ENCODE data around the gene PRDM12.
"Not testable (repeated sequence)": the region's sequence is repeated elsewhere in the genome, so short reads cannot be mapped to it uniquely, and the experiment has no call there.

Gene PRDM12

GRCh38 chr9:130665431-130666392 is 1.3 kb downstream of the PRDM12 start:
- DNase-seq: no peak

- DNase-seq: no peak
Measured at GRCh38 chr9:130666393-130667119, 2.2 kb downstream of the PRDM12 start.

- DNase-seq: no peak
Measured at GRCh38 chr9:130667120-130667435, 2.7 kb downstream of the PRDM12 start.

- DNase-seq: no peak
Measured at GRCh38 chr9:130668196-130668595, 3.8 kb downstream of the PRDM12 start.

DNA sequence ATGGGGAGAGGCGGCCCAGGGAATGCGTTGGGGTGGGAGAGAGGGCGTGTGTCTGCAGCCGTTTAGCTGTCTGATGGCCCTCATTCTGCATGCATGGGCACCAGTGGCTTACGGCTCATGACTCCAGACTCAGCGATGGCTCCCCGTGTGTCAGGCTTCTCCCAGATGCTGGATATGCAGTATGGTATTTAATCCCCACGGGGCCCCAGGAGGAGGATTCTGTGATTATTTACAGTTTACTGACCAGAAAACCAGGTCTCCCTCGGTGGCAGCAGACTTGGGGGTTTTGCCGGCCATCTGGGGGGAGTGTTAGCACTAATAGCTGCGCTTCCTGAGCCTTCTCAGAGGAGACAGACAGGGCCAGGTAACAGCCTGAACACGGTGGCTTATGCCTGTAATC is 4.3 kb downstream of the PRDM12 start:
- DNase-seq: no peak

DNA sequence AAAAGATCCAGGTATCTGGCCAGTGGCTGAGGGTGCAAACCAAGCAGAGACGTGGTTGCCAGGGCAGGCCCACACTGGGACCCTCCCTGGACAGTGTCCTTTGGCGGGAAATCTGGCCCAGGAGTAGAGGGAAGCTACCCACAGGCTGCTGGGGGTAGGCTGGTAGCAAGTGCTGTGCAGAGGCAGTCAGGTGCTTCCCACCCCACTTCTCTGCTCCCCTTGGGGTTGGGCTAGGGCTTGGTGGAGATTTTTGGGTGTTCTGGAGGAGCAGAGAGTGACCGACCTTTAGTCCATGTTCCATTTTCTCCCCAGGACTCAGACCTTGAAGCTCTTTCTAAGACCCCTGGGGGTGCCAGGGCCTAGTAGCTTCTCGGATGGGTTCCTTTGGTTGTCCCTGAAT is 5.6 kb downstream of the PRDM12 start:
- no peak for DNase-seq

DNA sequence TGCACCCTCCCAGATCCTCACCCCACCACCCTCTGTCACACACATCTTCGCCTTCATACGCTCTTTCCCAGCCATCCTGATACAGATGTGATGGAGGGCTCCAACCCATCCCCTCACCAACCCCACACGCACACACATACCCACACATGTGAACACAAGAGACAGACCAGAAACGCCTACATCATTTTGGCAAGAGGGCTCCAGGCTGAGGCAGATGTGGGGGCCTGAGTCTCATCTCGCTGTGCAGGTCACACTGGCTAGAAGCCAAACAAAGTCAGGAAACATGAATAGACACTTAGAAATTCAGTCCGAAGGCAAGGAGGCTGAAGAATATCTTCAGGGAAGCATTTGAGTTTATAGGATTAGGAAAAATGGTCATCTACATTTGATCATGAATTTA is 6.2 kb downstream of the PRDM12 start:
- DNase-seq: no peak

DNA sequence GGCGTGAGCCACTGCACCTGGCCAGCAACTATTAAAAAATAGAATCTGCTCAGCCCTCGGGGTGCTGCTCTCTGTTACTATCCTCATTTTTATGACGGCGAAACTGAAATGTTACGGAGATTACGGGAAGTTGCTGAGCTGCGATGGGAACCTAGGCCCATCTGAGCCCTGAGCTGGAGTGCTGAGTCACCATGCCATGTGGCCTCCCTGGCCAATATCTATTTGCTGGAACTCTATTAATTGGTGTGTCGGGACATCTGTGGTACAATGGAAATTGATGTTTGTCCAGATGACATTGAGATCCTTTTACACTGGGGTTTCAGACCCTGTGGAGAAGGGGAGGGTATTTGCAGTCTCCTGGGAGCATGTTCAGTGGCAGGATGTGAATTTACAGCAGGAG is 8.1 kb downstream of the PRDM12 start:
- DNase-seq: no peak

- DNase-seq: no peak
Measured at GRCh38 chr9:130672933-130673615, 8.7 kb downstream of the PRDM12 start.

DNA sequence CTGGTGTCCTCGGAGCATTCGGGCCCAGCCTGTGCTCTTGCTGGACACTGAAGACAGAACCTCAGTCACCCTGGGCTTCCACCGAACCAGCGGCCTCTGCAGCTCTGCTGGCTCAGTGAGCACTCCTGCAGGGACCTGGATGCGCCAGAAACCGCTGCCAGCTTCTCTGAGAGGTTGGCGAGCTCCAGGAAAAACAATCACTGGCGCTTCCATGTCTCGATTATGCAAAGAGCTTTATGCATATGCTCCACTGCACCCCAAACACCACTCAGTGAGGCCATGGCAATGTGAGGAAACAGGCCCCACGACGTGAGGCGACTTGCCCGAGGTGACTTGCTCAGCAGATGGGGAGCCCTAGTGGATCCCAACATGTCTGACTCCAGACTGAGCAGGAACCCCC is 11.0 kb downstream of the PRDM12 start:
- DNase-seq: no peak

GRCh38 chr9:130677252-130677651 is 12.9 kb downstream of the PRDM12 start:
- no peak for DNase-seq

DNA sequence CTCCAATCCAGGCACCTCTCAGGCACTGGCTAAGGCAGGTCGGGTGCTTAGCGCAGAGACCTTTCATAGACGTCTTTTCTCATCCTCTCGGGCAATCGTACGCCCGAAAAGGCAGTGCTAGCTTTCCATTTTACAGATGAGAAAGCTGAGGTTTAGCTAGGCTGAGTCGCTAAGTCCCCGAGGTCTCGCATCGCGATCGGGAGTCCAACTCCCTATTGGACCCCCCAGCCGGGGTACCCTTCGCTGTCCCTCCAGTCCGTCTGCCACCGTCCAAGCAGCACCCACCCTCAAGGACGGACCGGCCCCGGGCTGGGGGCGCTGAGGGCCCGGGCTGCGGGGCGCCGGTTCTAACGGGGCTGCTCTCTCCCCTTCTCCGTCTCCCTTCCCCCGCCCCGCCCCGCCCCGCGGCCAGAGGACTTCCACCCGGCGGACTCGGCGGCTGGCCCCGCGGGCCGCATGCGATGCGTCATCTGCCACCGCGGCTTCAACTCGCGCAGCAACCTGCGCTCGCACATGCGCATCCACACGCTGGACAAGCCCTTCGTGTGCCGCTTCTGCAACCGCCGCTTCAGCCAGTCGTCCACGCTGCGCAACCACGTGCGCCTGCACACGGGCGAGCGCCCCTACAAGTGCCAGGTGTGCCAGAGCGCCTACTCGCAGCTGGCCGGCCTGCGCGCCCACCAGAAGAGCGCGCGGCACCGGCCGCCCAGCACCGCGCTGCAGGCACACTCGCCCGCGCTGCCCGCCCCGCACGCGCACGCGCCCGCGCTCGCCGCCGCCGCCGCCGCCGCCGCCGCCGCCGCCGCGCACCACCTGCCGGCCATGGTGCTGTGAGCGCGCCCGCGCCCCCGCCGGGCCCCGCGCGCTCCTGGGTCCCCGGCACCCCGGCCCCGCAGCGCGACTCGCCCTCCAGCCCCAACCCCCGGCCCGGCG is 16.7 kb downstream of the PRDM12 start:
- DNase-seq: peak; percentile 8

DNA sequence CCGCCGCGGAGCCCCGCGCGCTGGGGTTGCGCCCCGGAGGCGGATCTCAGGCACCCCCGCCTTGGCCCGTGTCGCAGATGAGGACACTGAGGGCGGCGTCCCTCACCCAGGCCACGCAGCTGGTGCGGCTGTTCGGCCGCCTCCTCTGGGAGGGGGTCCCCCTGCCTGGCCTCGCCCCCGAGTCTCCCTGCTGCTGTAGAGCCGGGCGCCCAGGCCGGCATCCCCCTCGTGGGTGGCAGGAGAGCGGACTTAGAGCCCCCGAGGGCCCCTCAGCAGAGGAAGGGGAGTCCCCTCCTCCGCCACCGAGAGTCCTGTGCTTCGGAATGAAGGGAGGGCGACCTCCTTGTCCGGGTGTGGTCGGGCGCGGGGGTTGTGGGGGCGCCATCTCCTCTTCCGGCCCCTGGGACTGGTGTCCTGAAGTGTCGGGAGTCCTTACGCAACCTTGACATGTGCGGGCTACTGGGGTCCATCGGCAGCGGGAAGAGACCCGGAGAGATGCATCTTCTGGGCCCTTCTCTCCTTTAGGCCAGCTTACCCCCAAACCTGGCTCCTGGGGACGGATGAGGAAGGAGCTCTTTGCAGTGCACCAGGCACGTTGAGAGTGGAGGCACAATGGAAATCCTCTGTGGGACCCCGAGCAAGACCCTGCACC is 17.5 kb downstream of the PRDM12 start:
- DNase-seq: no peak

DNA sequence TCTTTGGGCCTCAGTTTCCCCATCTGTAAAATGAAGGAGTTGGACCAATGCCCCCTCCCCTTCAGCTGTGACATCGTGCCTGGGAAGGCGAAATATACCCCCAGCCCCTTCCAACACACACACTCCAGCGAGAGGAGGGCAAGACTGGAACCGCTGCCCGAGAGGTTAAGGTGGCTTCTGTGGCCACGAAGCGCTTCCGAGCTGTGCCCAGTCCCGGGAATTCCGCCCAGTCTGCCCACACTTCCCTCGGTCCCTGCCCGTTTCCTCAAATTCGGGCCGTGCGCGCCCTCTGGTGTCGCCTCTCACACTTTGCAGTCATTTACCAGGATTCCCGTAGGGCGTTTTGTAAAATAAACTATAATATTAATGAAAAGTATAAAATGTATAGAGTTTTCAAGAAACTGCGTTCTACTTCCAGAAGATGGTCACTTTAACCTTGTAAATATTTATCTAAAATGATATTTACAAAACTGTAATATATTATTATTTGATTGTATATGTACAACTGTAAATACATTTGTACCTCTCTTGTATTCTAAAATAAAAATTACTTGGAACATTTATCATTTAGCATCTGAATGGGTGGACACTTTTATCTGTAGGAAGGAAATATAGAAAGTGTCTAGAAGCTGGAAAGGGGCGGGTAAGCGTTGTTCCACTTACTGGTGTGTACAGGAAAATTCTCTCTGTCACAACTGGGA is 18.2 kb downstream of the PRDM12 start:
- DNase-seq: peak; percentile 87

- no peak for DNase-seq
Measured at GRCh38 chr9:130685104-130685503, 20.7 kb downstream of the PRDM12 start.

GRCh38 chr9:130685945-130686344 is 21.6 kb downstream of the PRDM12 start:
- not testable (repeated sequence) for DNase-seq

DNA sequence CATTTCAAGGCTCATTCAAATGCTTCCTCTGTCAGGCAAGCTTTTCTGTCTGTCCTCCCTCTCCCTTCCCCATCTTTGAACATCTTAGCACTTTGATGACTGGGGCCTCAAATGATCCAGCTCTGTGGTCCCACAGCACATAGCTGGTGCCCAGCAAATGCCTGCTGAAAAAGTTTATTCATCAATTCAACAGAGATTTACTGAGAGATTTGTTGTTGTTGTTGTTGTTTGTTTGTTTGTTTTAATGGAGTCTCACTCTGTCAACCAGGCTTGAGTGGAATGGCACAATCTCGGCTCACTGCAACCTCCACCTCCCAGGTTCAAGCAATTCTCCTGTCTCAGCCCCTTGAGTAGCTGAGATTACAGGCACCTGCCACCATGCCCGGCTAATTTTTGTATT is 23.2 kb downstream of the PRDM12 start:
- DNase-seq: no peak

GRCh38 chr9:130688072-130688471 is 23.7 kb downstream of the PRDM12 start:
- DNase-seq: no peak

GRCh38 chr9:130689572-130689936 is 25.2 kb downstream of the PRDM12 start:
- DNase-seq: no peak

- peak; percentile 82 for DNase-seq
Measured at GRCh38 chr9:130689937-130690700, 25.7 kb downstream of the PRDM12 start.

- DNase-seq: peak; percentile 31
Measured at GRCh38 chr9:130692321-130692720, 27.9 kb downstream of the PRDM12 start.

All from midbrain (tissue), 1 donor.